GM18502 (cell line): ENCODE data around the gene PRR23C.

Source experiments
- ATAC-seq: cut with Tn5 transposase; IDR thresholded peaks from one replicate; pipeline ENCODE4 v1.9.1; 2021; ENCODE audit warnings: mild to moderate bottlenecking; ENCODE audit not compliant: unreplicated experiment, poor library complexity

PRR23C gene

GRCh38 chr3:139005356-139005993, 39.2 kb downstream of the PRR23C start:
- ATAC-seq = no peak

DNA sequence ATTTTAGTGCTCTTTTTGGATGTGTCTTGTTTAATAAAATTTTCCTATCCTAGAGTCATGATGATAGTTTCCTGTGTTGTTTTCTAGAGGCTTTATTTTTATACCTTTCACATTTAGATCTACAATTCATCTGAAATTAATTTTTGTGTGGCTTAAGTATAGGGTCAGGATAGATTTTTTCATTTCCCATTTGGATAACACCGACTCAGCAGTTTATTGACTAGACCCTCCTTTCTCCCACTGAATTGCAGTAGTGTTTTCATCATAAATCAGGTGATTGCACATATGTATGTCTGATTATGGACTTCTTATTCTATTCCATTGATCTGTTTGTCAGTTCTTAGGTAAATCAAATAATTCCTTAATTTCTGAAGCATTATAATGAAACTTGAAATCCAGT, 49.0 kb downstream of the PRR23C start:
- ATAC-seq = no peak
